GM19452 (cell line): ENCODE data around the gene MED20.

Source experiments
- ATAC-seq: cut with Tn5 transposase; IDR thresholded peaks from one replicate; pipeline ENCODE4 v1.9.1; 2021; ENCODE audit not compliant: unreplicated experiment

The MED20 gene

GRCh38 chr6:41858703-41859102 lies 62.2 kb downstream of the MED20 start:
- ATAC-seq: no peak
